ENCODE results near the gene ZSWIM5. TPM values are rescaled to one million over a fixed set of nuclear protein-coding genes. Genes with fewer than 3 reads are reported as not detected.

Gene ZSWIM5
- total RNA-seq, 2 donors from 2014 or later = 2.0 to 3.5 TPM

DNA sequence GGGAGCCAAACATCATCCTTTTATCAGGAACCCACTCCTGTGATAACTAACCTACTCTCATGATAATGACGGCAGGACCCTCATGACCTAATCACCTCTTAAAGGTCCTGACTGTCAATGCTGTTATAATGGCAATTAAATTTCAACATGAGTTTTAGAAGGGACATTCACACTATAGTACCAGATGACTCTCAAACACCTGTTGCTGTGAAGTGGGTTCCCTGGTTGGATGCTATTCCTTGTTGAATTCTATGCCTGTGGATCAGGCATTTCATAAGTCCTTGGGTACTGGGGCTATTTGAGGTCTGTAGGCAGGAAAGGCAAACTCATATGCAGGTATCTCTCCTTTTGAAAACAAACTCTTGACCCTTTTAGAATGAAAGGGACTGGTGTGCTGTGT, 7.5 kb upstream of the ZSWIM5 start:
- no peak overlapping the region for H3K27ac ChIP-seq
- no peak overlapping the region for H3K4me3 ChIP-seq
- no peaks in the 10 kb centered on the region for H3K36me3 ChIP-seq
- no peak for ATAC-seq (ENCODE audit: insufficient number of reproducible peaks, low FRiP score, low read depth)
- DNase-seq (ENCODE audit: low spot score) = no peak
- no peaks in the 10 kb centered on the region for H3K27me3 ChIP-seq (replicated peaks; ENCODE audit: insufficient read depth)
- TF ChIP-seq, protein P1, sequence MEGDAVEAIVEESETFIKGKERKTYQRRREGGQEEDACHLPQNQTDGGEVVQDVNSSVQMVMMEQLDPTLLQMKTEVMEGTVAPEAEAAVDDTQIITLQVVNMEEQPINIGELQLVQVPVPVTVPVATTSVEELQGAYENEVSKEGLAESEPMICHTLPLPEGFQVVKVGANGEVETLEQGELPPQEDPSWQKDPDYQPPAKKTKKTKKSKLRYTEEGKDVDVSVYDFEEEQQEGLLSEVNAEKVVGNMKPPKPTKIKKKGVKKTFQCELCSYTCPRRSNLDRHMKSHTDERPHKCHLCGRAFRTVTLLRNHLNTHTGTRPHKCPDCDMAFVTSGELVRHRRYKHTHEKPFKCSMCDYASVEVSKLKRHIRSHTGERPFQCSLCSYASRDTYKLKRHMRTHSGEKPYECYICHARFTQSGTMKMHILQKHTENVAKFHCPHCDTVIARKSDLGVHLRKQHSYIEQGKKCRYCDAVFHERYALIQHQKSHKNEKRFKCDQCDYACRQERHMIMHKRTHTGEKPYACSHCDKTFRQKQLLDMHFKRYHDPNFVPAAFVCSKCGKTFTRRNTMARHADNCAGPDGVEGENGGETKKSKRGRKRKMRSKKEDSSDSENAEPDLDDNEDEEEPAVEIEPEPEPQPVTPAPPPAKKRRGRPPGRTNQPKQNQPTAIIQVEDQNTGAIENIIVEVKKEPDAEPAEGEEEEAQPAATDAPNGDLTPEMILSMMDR (IDR thresholded peaks at IDR 0.05) = no peak
- no peaks in the 10 kb centered on the region for H3K4me1 ChIP-seq (ENCODE audit: control insufficient read depth in 1 of 2, low read depth in 2 of 2)
- no peaks in the 10 kb centered on the region for H3K9me3 ChIP-seq

DNA sequence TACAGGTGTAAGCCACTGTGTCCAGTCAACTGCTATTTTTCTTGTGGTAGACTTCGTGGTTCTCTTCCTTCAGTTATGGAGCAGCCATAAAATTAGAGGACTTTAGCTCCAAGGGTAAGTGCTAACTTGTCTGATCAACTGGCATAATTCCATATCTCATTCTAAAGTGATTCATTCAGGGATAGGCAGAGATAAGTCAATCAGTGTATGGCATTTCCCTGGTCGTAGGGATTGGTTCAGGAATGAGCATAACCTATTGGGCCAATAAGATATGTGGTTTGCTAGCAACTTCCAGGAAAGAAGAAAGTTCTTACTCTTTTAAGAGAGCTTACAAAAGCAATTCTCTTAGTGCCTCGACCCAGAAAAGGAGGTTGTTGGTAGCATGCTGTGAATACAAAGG, 4.7 kb upstream of the ZSWIM5 start:
- Histone ChIP-seq H3K27ac (no peak overlapping the region), H3K27me3 (replicated peaks; ENCODE audit: insufficient read depth) (no peaks in the 10 kb centered on the region), H3K4me1 (ENCODE audit: control insufficient read depth in 1 of 2, low read depth in 2 of 2) (no peaks in the 10 kb centered on the region), H3K4me3 (no peak overlapping the region), H3K9me3 (no peaks in the 10 kb centered on the region), H3K36me3 (no peaks in the 10 kb centered on the region)
- TF ChIP-seq, protein P1 (IDR thresholded peaks at IDR 0.05) = no peak
- DNase-seq (ENCODE audit: low spot score) (no peak), ATAC-seq (ENCODE audit: insufficient number of reproducible peaks, low FRiP score, low read depth) (no peak)

DNA sequence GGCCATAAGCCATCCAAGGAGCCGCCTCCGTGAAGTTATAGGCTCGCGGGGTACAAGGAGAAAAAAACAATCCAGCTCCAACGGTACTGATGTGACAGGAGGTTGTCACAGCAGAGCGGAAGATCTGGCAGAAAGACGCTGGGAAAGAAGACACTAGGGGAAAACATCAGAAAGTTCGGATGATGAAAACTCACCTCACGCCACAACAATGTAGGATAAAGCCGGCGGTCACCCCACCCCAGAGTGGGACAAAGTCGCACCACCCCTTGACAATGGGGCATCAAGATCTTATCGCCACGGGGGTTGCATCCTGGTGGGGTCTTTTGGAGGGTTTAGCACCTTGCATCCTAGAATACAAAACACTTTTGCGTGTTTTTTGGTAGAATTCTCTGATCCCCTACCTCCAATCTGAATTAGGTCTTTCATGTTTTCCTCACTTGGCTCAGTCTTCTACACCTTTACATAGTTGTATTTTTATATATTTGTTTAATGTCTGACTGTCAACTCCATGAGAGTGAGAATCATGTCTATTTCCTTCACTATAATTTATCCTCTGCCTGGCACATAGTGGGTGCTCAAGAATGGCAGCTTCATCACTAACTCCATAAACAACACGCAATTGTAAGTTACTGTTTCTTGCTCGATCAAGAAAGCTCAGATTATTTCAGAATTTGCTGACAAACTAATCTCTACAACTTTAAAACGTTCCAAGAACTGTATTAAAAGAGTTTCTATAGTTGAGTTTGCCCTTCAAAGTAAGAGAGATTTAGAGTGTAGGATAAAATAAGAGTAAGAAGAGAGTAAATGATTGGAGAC, 611 bp upstream of the ZSWIM5 start:
- Histone ChIP-seq H3K27ac (peak overlapping the region; percentile 19 to 38), H3K4me1 (ENCODE audit: control insufficient read depth in 1 of 2, low read depth in 2 of 2) (peaks cover 0 to 7% of the 10 kb centered on the region in 2 donors), H3K27me3 (replicated peaks; ENCODE audit: insufficient read depth) (no peaks in the 10 kb centered on the region), H3K9me3 (no peaks in the 10 kb centered on the region), H3K4me3 (peak overlapping the region; percentile 82), H3K36me3 (no peaks in the 10 kb centered on the region)
- TF ChIP-seq, protein P1 (IDR thresholded peaks at IDR 0.05) = no peak
- DNase-seq (ENCODE audit: low spot score) (no peak), ATAC-seq (ENCODE audit: insufficient number of reproducible peaks, low FRiP score, low read depth) (no peak)

DNA sequence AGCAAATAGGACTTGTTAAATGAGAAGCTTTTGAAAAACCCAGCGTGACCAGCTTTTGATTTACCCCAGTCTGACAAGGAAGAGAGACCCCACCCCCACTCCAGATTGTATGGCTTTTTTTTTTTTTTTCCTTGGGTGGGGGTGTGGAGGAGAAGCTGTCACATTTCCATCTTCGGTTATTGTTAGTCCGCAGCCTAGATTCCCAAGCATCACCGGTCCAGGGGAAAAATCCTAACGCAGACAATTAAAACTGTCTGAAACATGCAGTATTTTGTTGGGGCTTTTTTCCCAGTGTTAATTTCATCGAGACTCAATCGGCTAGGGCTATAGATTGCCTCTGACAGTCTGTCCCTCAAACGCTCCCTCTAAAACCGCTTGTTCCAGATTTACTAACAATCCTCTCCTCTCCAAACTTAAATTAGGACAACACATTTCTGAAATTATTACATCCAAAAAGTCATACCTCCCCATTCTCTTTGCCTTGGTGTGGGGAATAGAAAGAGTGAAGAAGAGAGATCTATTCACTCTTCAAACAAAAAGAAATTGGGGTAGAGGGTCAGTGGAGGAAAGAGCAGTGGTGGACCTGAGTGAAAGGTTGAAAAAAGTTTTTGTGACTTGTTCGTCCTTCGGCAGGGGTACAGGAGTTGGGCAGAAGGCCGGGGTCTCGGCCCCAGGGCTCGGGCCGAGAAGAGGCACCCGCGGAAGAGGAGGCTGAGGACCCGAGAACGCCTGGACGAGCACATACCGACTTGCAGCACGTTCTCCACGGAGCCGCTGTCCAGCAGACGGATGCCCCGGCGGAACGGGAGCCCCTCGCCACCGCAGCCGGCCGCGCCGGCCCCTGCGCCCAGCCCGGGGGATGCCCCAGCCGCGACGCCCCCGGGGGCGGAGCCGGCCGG, 1.1 kb downstream of the ZSWIM5 start:
- no peaks in the 10 kb centered on the region for H3K9me3 ChIP-seq
- H3K36me3 ChIP-seq = no peaks in the 10 kb centered on the region
- H3K4me1 ChIP-seq (ENCODE audit: control insufficient read depth in 1 of 2, low read depth in 2 of 2) = peaks cover 0 to 7% of the 10 kb centered on the region in 2 donors
- DNase-seq (ENCODE audit: low spot score) (no peak), ATAC-seq (ENCODE audit: insufficient number of reproducible peaks, low FRiP score, low read depth) (no peak)
- no peaks in the 10 kb centered on the region for H3K27me3 ChIP-seq (replicated peaks; ENCODE audit: insufficient read depth)
- peak overlapping the region in 1 of 2 donors; percentile 48 for H3K27ac ChIP-seq
- peak overlapping the region; percentile 71 for H3K4me3 ChIP-seq
- TF ChIP-seq, protein P1 (IDR thresholded peaks at IDR 0.05) = no peak

DNA sequence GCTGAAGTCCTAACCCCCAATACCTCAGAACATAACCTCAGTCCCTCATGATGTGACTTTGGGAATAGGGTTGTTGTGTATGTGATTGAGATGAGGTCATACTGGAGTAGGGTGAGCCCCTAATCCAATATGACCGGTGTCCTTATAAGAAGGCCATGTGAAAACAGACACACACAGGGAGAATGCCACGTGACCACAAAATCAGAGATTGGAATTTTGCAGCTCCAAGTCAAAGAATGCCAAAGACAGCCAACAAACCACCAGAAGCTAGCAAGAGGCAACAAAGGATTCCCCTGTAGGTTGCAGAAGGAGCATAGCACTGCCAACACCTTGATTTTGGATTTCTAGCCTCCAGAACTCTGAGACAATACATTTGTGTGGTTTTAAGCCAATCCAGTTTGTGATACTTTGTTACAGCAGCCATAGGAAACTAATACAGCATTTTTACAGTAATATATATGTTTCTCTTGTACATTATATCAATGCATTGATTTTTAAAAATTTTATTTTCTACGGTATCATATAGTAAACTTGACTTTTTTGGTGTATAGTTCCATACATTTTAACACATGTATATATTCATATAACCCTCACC, 5.4 kb downstream of the ZSWIM5 start:
- Histone ChIP-seq H3K9me3 (peaks cover 4% of the 10 kb centered on the region), H3K4me3 (no peak overlapping the region), H3K4me1 (ENCODE audit: control insufficient read depth in 1 of 2, low read depth in 2 of 2) (peaks cover 0 to 7% of the 10 kb centered on the region in 2 donors), H3K27ac (no peak overlapping the region), H3K36me3 (no peaks in the 10 kb centered on the region), H3K27me3 (replicated peaks; ENCODE audit: insufficient read depth) (no peaks in the 10 kb centered on the region)
- TF ChIP-seq, protein P1 (IDR thresholded peaks at IDR 0.05) = no peak
- no peak for DNase-seq (ENCODE audit: low spot score)
- ATAC-seq (ENCODE audit: insufficient number of reproducible peaks, low FRiP score, low read depth) = no peak

All from thoracic aorta (tissue), 2 donors.